ENCODE data around the gene PKMYT1. TPM values are rescaled to one million over a fixed set of nuclear protein-coding genes. Genes with fewer than 3 reads are reported as not detected.

Gene PKMYT1
- total and polyA plus RNA-seq, 12 donors: 0.34 to 4.2 (median 0.71) TPM; not detected in 1

GRCh38 chr16:2967211-2967631 lies 13.0 kb downstream of the PKMYT1 start:
- Histone ChIP-seq H3K36me3 (peaks cover 0 to 6% (median 0%) of the 10 kb centered on the region in 9 donors), H3K9me3 (no peaks in the 10 kb centered on the region), H3K4me1 (peaks cover 16 to 70% (median 58%) of the 10 kb centered on the region in 9 donors), H3K27me3 (peaks cover 51 to 67% (median 61%) of the 10 kb centered on the region in 7 donors), H3K27ac (no peak overlapping the region), H3K4me3 (peak overlapping the region in 8 of 10 donors; percentile 5 to 37 (median 24))
- intact Hi-C loops (cut with DNase I): no loop called here
- no peak for DNase-seq
- 10 to 13% methylated on average over 34 to 51 of the region's 51 CpGs for WGBS, 2 donors
- ATAC-seq: no peak
- peak in 1 of 9 donors; percentile 0 for TF ChIP-seq CTCF (IDR thresholded peaks at IDR 0.05)

- ATAC-seq (no peak), DNase-seq (no peak)
- intact Hi-C loops (cut with DNase I): no loop called here
- H3K27me3 ChIP-seq: peaks cover 51 to 71% (median 65%) of the 10 kb centered on the region in 7 donors
- no peaks in the 10 kb centered on the region for H3K9me3 ChIP-seq
- H3K36me3 ChIP-seq: peaks cover 0 to 2% (median 0%) of the 10 kb centered on the region in 9 donors
- 2% methylated on average over 42 to 46 of the region's 46 CpGs for WGBS, 2 donors
- H3K4me1 ChIP-seq: peaks cover 16 to 71% (median 55%) of the 10 kb centered on the region in 9 donors
- H3K4me3 ChIP-seq: peak overlapping the region in 9 of 10 donors; percentile 5 to 37 (median 20)
- no peak overlapping the region for H3K27ac ChIP-seq
- peak in 4 of 9 donors; percentile 7 to 41 (median 24) for TF ChIP-seq CTCF (IDR thresholded peaks at IDR 0.05)
Measured at GRCh38 chr16:2966808-2967191, 13.4 kb downstream of the PKMYT1 start.

- Histone ChIP-seq H3K27me3 (peaks cover 53 to 77% (median 71%) of the 10 kb centered on the region in 7 donors), H3K4me1 (peaks cover 16 to 73% (median 51%) of the 10 kb centered on the region in 9 donors), H3K36me3 (no peaks in the 10 kb centered on the region), H3K4me3 (peak overlapping the region in 8 of 10 donors; percentile 5 to 37 (median 24)), H3K27ac (no peak overlapping the region), H3K9me3 (no peaks in the 10 kb centered on the region)
- intact Hi-C loops (cut with DNase I): no loop called here
- DNase-seq (no peak), ATAC-seq (no peak)
- WGBS, 2 donors: 48 to 55% methylated on average over 39 of the region's 39 CpGs
- TF ChIP-seq CTCF (IDR thresholded peaks at IDR 0.05): no peak
Measured at GRCh38 chr16:2966043-2966807, 14.0 kb downstream of the PKMYT1 start.

GRCh38 chr16:2964475-2965336 lies 15.5 kb downstream of the PKMYT1 start:
- no peaks in the 10 kb centered on the region for H3K36me3 ChIP-seq
- no peaks in the 10 kb centered on the region for H3K9me3 ChIP-seq
- DNase-seq: no peak
- peaks cover 60 to 91% (median 84%) of the 10 kb centered on the region in 7 donors for H3K27me3 ChIP-seq
- TF ChIP-seq CTCF (IDR thresholded peaks at IDR 0.05): no peak
- ATAC-seq: no peak
- peaks cover 16 to 59% (median 45%) of the 10 kb centered on the region in 9 donors for H3K4me1 ChIP-seq
- no peak overlapping the region for H3K27ac ChIP-seq
- peak overlapping the region in 8 of 10 donors; percentile 8 to 42 (median 41) for H3K4me3 ChIP-seq
- WGBS, 2 donors: 0 to 2% methylated on average over 57 to 68 of the region's 68 CpGs
- intact Hi-C loops (cut with DNase I): no loop called here

Data from heart right ventricle (tissue), 16 donors.